Natural killer cell (primary cell): ENCODE data around the gene DDX1. TPM values are rescaled to one million over a fixed set of nuclear protein-coding genes. Genes with fewer than 3 reads are reported as not detected.

Experiments
- ATAC-seq, 3 donors: fragments of 150-1000 bp in 2 of 3; fragments of 200-7000 bp in 1 of 3; cut with Tn5 transposase; 1 replicate in 1 of 3; 2 replicates in 2 of 3; pipeline ENCODE4 v1.10.0; 2021; ENCODE audit warnings: mild to moderate bottlenecking in 2 of 3, moderate library complexity in 2 of 3
- DNase-seq, 2 donors: peaks; one replicate each; pipeline versions ENCODE4 v3.0.0 to v3.0.0-alpha.2; 2013 to 2021; ENCODE audit warnings: mixed read lengths in 1 of 2
- H3K27ac ChIP-seq: one replicate; pipeline ENCODE4 v1.5.1; 2013; ENCODE audit warnings: mild to moderate bottlenecking, low read length
- H3K27me3 ChIP-seq: one replicate; pipeline ENCODE4 v1.6.1; 2013; ENCODE audit warnings: low read length; ENCODE audit not compliant: control insufficient read depth, insufficient read depth
- H3K36me3 ChIP-seq: one replicate; pipeline ENCODE4 v1.6.1; 2013; ENCODE audit warnings: low read length; ENCODE audit not compliant: control insufficient read depth, insufficient read depth
- H3K4me1 ChIP-seq: one replicate; pipeline ENCODE4 v1.6.1; 2013; ENCODE audit warnings: low read length; ENCODE audit not compliant: control insufficient read depth, insufficient read depth
- H3K4me3 ChIP-seq: one replicate; pipeline ENCODE4 v1.5.1; 2013; ENCODE audit warnings: low read length
- H3K9me3 ChIP-seq: one replicate; pipeline ENCODE4 v1.6.1; 2013; ENCODE audit warnings: low read length; ENCODE audit not compliant: control insufficient read depth, insufficient read depth
- H3K27ac Mint-ChIP-seq, 2 donors: one replicate each; pipeline ENCODE4 v1.8.0; 2022; ENCODE audit warnings: mild to moderate bottlenecking in 2 of 2, mixed read lengths in 2 of 2, moderate library complexity in 1 of 2
- H3K27me3 Mint-ChIP-seq, 2 donors: one replicate each; pipeline ENCODE4 v1.8.0; 2022; ENCODE audit warnings: low read depth in 2 of 2, mixed read lengths in 2 of 2
- H3K36me3 Mint-ChIP-seq: one replicate; pipeline ENCODE4 v1.8.0; 2022; ENCODE audit warnings: mixed read lengths
- H3K4me1 Mint-ChIP-seq, 2 donors: one replicate each; pipeline ENCODE4 v1.8.0; 2022; ENCODE audit warnings: mixed read lengths in 2 of 2
- H3K4me3 Mint-ChIP-seq: one replicate; pipeline ENCODE4 v1.8.0; 2022; ENCODE audit warnings: mild to moderate bottlenecking, moderate library complexity, mixed read lengths
- H3K9me3 Mint-ChIP-seq, 2 donors: one replicate each; pipeline ENCODE4 v1.8.0; 2022; ENCODE audit warnings: mixed read lengths in 2 of 2
- WGBS: methylation state at CpG from one replicate; pipeline ENCODE4 v1.1.7; 2013; ENCODE audit warnings: missing lambda C conversion rate; ENCODE audit not compliant: insufficient coverage; 5-methylcytosine and 5-hydroxymethylcytosine counted together
- intact Hi-C: fragments of 100-400 bp; cut with micrococcal nuclease; formaldehyde crosslinking; loops from one replicate; pipeline ENCODE4 v1.14.2; 2022
- total RNA-seq, 4 donors: library from RNA; stranded (reverse); fragments of 120-200 nt in 1 of 4; gene quantifications; one replicate each; pipeline versions ENCODE4 v1.2.3 to v1.2.4, GENCODE V29; 2013 to 2022
- TF ChIP-seq, protein P1 (sequence below): fragments of 200-600 bp; IDR thresholded peaks from one replicate; pipeline ENCODE4 v1.8.0; 2022; ENCODE audit warnings: antibody characterized with exemption

Gene DDX1
- total RNA-seq, 3 donors from 2014 or later (not counting 1 experiment from before 2014, with no cell fraction given): 28.5 to 43.4 (median 37.2) TPM

GRCh38 chr2:15618449-15618855 lies 26.8 kb downstream of the DDX1 start:
- no peak for DNase-seq
- 98% methylated on average over 16 of the region's 16 CpGs for WGBS

DNA sequence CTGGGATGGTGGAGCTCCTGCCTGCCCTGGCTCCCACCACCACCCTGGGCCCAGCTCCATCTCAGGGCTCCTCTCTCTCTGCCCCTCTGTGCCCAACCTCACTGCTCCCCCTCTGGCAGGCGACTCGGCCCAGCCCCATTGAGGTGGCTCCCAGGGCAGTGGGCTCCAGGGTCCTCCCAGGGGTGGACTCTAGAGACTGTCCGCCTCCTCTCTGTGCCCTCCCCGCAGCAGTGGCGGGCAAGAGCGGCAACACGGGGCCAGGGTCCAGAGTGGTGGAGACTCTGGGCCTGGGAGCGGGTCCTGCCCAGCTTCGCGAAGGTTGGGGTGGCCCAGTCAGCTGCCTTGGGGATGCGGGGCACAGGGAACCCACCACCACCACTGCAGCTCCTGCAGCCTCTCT lies 27.4 kb downstream of the DDX1 start:
- intact Hi-C loops: no loop called here
- no peak for ATAC-seq
- H3K36me3 ChIP-seq: peaks cover 65% of the 10 kb centered on the region

More at GRCh38 chr2:15618449-15618855, 26.8 kb downstream of the DDX1 start:
- intact Hi-C loops: no loop called here
- H3K27me3 ChIP-seq: no peaks in the 10 kb centered on the region
- H3K4me3 Mint-ChIP-seq: no peak overlapping the region
- H3K36me3 Mint-ChIP-seq: peaks cover 1% of the 10 kb centered on the region
- H3K27ac ChIP-seq: no peak overlapping the region
- H3K4me1 Mint-ChIP-seq: peaks cover 0 to 11% of the 10 kb centered on the region in 2 donors
- no peak for ATAC-seq
- no peaks in the 10 kb centered on the region for H3K27me3 Mint-ChIP-seq
- H3K4me1 ChIP-seq: no peaks in the 10 kb centered on the region
- TF ChIP-seq, protein P1, sequence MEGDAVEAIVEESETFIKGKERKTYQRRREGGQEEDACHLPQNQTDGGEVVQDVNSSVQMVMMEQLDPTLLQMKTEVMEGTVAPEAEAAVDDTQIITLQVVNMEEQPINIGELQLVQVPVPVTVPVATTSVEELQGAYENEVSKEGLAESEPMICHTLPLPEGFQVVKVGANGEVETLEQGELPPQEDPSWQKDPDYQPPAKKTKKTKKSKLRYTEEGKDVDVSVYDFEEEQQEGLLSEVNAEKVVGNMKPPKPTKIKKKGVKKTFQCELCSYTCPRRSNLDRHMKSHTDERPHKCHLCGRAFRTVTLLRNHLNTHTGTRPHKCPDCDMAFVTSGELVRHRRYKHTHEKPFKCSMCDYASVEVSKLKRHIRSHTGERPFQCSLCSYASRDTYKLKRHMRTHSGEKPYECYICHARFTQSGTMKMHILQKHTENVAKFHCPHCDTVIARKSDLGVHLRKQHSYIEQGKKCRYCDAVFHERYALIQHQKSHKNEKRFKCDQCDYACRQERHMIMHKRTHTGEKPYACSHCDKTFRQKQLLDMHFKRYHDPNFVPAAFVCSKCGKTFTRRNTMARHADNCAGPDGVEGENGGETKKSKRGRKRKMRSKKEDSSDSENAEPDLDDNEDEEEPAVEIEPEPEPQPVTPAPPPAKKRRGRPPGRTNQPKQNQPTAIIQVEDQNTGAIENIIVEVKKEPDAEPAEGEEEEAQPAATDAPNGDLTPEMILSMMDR: no peak
- no peaks in the 10 kb centered on the region for H3K9me3 Mint-ChIP-seq
- H3K27ac Mint-ChIP-seq: no peak overlapping the region
- H3K9me3 ChIP-seq: no peaks in the 10 kb centered on the region
- H3K4me3 ChIP-seq: no peak overlapping the region
- H3K36me3 ChIP-seq: peaks cover 63% of the 10 kb centered on the region

DNA sequence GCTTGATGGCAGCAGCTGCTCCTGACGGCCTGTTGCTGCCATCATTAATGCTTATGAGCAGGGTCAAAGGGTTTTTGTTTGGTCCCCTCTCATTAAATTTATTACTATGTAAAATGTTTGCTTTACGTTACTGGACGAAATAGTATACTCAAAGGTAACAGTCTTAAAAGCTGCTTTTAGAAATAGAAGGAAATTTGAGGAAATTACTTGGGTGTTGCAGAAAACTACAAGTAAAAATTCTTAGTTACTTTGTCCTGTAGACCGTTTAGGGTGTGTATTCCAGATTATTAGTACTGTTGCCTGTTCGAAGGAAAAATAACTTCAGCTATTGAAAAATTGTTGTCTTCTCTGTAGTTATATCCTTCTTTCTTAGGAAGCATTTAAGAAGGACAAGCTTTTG lies 27.8 kb downstream of the DDX1 start:
- H3K27ac Mint-ChIP-seq: no peak overlapping the region
- Histone ChIP-seq H3K36me3 (peaks cover 66% of the 10 kb centered on the region), H3K27me3 (no peaks in the 10 kb centered on the region), H3K27ac (no peak overlapping the region), H3K4me1 (no peaks in the 10 kb centered on the region), H3K4me3 (no peak overlapping the region), H3K9me3 (no peaks in the 10 kb centered on the region)
- peaks cover 0 to 11% of the 10 kb centered on the region in 2 donors for H3K4me1 Mint-ChIP-seq
- no peak for ATAC-seq
- intact Hi-C loops: no loop called here
- no peaks in the 10 kb centered on the region for H3K27me3 Mint-ChIP-seq
- TF ChIP-seq, protein P1: no peak
- H3K4me3 Mint-ChIP-seq: no peak overlapping the region
- no peak for DNase-seq
- H3K9me3 Mint-ChIP-seq: no peaks in the 10 kb centered on the region
- WGBS: 100% methylated on average over 2 of the region's 5 CpGs
- H3K36me3 Mint-ChIP-seq: peaks cover 12% of the 10 kb centered on the region

More for the DNA sequence above, 27.4 kb downstream of the DDX1 start:
- Histone ChIP-seq H3K4me3 (no peak overlapping the region), H3K27ac (no peak overlapping the region), H3K27me3 (no peaks in the 10 kb centered on the region), H3K9me3 (no peaks in the 10 kb centered on the region), H3K4me1 (no peaks in the 10 kb centered on the region)
- 98% methylated on average over 11 of the region's 11 CpGs for WGBS
- no peaks in the 10 kb centered on the region for H3K9me3 Mint-ChIP-seq
- TF ChIP-seq, protein P1: no peak
- no peaks in the 10 kb centered on the region for H3K27me3 Mint-ChIP-seq
- no peak overlapping the region for H3K27ac Mint-ChIP-seq
- no peak overlapping the region for H3K4me3 Mint-ChIP-seq
- no peak for DNase-seq
- peaks cover 0 to 11% of the 10 kb centered on the region in 2 donors for H3K4me1 Mint-ChIP-seq
- peaks cover 7% of the 10 kb centered on the region for H3K36me3 Mint-ChIP-seq

DNA sequence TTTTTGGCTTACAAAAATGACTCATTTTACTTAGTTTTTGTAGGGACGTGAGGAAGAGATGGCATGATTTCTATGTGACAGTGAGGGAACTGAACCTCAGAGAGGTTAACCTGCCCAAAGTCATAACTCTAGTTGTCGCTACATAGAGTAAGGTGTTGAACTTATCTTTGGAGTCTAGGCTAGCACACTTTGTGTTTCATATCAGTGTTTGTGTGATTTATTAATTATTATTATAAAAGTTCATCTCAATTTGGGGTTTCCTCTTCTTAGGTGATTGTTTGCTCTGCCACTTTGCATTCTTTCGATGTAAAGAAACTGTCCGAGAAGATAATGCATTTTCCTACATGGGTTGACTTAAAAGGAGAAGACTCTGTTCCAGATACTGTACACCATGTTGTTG lies 28.3 kb downstream of the DDX1 start:
- no peak overlapping the region for H3K27ac Mint-ChIP-seq
- H3K9me3 Mint-ChIP-seq: no peaks in the 10 kb centered on the region
- no peak overlapping the region for H3K27ac ChIP-seq
- no peak overlapping the region for H3K4me3 ChIP-seq
- no peaks in the 10 kb centered on the region for H3K4me1 ChIP-seq
- peaks cover 14% of the 10 kb centered on the region for H3K36me3 Mint-ChIP-seq
- H3K4me3 Mint-ChIP-seq: no peak overlapping the region
- DNase-seq (no peak), ATAC-seq (no peak)
- no peaks in the 10 kb centered on the region for H3K9me3 ChIP-seq
- TF ChIP-seq, protein P1: no peak
- WGBS: 95% methylated on average over 4 of the region's 4 CpGs
- H3K27me3 ChIP-seq: no peaks in the 10 kb centered on the region
- intact Hi-C loops: no loop called here
- peaks cover 0 to 7% of the 10 kb centered on the region in 2 donors for H3K4me1 Mint-ChIP-seq
- peaks cover 71% of the 10 kb centered on the region for H3K36me3 ChIP-seq
- H3K27me3 Mint-ChIP-seq: no peaks in the 10 kb centered on the region
